NCI-H2107 treated with DMSO at 0.1 percent for 48 hours (cell line): Measurements from ENCODE around the gene RNF149.

Source experiments
- DNase-seq: peaks from one replicate; lab custom pipeline; 2025; ENCODE audit not compliant: unreplicated experiment; lab: John Stamatoyannopoulos, UW

The RNF149 gene

DNA sequence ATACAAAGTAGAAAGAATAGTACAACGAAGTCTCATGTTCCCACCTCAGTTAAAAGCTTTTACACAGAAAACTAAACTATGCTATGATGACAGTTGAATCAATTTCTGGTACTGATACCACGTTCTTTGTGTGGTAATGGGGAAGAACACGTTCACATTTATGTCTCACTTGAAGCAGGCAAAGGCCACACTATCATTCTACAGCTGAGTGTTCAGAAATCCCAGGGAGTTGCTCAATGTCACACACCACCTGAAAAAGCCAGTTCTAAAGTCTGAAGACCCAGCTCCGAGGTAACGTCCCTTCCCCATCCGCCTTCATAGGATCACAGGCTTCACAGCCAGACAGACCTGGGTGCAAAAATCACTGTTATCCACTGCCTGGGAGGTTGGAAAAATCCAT lies 8.9 kb downstream of the RNF149 start:
- DNase-seq: no peak

DNA sequence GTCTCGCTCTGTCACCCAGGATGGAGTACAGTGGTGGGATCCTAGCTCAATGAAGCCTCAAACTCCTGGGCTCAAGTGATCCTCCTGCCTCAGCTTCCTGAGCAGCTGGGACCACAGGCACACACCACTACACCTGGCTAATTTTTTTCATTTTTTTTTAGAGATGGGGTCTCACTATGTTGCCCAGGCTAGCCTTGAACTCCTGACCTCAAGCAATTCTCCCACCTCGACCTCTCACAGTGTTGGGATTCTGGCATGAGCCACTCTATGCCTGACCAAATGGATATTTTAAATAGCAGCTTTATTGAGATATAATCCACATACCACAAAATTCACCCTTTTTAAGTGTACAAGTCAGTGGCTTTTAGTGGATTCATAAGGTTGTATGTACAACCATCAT lies 11.1 kb downstream of the RNF149 start:
- DNase-seq: no peak

DNA sequence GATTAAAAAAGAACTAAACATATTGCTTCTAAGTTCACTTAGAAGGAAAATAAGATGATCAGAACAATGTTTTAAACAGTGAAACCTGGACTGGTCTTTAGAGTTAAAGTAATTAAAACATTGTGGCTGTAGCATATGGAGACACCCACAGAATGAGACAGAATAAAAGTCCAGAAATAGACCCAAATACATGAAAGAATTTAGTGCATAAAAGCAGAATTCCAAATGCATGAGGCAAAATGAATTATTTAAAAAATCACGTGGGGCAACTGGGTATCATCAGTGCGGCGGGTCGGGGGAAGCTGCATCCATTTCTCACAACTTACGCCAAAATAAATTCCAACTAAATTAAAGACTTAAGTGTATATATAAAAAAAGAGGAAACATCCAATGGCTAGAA lies 12.1 kb downstream of the RNF149 start:
- DNase-seq: no peak

DNA sequence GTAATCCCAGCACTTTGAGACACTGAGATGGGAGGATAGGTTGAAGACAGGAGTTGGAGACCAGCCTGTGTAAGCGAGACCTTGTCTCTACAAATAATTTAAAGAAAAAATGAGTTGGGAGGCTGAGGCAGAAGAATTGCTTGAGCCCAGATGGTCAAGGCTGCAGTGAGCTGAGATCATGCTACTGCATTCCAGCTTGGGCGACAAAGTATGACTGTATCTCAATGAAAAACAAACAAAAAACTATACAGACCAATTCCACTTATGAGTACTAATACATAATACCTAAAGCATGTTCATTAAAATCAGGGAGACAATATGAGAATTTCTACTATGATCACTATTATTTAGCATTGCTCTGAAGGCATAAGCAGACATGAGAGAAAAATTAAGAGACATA lies 12.6 kb downstream of the RNF149 start:
- DNase-seq: no peak

DNA sequence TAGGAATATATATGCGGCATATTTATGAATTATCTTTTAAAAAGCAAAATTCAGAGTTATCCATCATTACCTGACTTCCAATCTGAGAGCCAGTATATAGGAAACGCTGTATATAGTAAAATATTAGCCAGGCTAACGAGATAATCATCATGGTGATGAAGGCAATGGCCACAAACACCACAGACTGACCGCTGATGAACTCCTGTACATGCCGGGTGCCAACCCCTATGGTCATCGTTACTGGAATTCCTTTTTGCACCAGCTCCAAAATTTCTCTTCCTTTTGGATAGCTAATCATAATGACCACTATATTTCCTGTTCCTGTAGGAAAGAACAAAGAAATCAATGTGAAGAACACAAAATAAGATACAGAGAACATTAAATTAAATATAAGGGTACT lies 13.6 kb downstream of the RNF149 start:
- no peak for DNase-seq

DNA sequence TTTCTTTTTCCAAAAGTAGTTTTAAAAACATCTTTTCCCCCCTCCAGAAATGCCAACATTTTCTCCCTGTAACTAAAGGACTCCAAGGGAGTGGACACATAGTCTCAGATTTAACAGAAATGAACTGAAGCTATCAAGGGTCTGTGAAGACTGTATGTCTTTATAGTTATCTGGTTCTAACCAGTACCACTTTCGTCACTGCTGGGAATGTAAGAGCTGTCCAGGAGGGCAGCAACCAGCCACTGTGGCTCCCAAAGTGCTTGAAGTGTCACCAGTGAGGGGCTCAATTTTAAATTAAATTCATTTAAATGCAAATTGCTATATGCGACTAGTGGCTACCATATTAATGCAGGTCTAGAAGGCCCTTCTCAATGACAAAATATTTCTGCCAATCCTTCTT lies 15.0 kb downstream of the RNF149 start:
- DNase-seq: no peak

DNA sequence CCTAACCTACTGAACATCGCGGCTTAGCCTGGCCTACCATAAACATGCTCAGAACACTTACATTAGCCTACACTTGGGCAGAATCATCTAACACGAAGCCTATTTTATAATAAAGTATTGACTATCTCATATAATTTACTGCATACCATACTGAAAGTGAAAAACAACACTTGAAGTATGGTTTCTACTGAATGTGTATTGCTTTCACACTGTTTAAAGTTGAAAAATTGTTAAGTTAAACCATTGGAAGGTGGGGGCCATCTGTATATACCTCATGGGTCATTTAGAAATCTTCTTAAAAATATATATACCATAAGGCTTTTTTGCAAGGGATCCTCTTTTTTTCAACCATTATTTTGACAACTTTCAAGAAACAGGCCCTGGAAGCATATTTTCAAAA lies 16.5 kb downstream of the RNF149 start:
- no peak for DNase-seq

DNA sequence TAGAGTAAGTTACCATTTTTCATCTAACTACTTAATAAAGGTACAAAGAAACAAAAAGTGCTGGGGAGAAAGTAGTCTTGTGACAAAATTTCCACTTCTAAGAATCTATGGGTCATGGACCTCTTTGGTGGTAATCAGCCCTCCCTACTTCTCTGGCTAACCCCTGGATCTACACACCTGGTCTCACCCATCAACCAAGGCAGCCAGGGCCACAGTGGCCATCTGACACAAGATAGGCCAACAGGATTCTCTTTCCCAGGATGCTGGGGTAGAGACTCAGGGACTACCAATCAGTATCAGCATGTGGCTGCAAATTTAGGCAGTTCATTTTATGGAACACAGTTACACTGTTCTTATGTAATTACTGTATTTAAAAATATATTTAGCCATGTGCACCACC lies 17.8 kb downstream of the RNF149 start:
- DNase-seq: no peak

DNA sequence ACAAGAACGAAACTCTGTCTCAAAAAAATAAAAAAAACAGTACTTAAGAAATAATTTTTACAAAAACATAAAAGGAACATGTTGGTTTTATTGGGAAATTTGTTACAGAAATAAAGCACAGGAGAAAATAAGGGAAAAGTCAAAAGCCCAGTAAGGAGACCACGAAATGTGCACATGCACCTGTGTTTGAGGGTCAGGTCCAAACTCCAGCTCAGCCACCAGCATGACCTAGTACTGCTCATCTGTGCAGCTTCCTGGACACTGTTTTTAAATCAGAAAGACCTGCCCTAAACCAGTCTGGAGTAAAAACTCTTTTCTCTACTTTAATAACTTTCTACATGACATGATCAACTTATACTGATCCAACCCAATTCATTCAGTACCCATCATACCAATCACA lies 21.2 kb downstream of the RNF149 start:
- DNase-seq: no peak

DNA sequence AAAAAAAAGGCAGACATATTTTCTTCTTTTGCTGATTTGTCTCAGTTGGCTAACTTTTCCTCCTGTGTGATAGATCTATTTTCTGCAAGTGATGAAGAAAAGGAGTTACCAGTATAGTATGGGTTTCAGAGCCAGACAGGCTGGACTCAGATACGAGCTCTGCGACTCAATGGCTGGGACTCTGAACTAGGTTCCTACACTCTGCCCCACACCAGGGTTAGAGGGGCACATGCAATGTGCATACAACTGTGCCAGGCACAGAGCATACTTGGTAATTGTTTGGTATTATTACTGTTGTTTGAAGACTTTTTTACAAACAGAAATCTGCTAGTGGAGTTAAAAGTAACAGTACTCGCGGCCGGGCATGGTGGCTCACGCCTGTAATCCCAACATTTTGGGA lies 21.8 kb downstream of the RNF149 start:
- DNase-seq: no peak

DNA sequence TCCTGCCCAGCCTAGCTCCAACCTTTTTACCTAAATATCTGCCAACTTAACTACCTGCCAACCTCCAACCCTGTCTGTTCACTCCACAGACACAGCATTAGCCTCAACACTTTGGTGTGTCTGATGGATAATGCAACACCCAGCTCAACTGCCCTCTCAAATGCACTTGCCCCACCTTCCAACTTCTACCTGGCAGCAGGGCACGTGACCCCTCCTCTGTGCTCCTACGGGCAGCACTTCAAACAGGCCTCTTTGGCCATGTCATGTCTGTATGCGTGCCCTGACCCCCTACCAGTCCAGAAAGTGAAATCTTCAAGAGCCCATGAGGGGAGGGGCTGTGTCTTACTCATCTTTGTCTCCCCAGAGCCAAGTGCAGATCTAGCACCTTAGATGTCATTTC lies 25.5 kb downstream of the RNF149 start:
- no peak for DNase-seq

DNA sequence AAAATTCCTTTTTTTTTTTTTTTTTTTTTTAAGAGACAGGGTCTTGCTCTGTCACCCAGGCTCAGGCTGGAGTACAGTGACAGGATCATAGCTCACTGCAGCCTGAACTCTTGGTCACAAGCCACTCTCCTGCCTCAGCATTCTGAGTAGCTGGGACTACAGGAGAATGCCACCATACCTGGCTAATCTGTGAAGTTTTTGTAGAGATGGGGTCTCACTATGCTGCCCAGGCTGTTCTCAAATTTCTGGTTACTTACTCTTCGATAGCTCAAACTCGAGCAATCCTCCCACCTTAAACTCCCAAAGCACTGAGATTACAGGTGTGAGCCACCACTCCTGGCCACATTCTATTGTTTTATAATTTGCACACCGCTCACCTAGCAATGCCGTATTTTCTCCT lies 27.0 kb downstream of the RNF149 start:
- no peak for DNase-seq

DNA sequence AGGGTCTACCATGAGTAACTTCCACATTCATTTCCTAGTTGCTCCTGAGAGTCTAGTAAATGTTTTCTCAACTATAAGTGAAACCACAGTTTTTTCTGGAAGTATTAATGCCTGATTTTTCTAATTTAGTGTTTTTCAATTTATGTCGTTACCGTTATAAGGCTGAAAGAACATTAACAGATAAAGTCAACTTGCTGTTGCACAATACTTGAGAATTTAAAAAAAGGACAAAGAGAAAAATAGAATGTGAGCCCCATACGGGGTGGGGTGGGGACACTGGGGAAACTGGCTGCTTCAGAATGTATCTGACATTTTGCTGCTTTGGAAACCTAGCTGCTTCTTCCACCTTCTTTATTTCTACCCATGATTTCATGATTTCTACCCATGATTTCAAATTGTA lies 29.6 kb downstream of the RNF149 start:
- no peak for DNase-seq

DNA sequence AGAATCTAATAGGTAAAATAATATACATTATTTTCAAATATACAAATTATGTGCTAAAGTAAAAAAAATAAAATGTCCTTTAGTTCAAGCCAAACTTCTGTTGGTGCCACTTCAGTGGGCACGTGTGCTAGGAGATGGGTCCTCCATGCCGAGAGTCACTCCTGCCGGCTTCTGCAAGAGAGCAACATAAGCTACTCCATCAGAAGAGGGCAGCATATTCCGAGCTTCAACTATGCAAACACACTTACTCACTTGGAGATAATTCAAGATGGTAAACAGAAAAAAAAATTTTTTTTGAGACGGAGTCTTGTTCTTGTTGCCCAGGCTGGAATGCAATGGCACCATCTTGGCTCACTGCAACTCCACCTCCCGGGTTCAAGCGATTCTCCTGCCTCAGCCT lies 31.4 kb downstream of the RNF149 start:
- no peak for DNase-seq

DNA sequence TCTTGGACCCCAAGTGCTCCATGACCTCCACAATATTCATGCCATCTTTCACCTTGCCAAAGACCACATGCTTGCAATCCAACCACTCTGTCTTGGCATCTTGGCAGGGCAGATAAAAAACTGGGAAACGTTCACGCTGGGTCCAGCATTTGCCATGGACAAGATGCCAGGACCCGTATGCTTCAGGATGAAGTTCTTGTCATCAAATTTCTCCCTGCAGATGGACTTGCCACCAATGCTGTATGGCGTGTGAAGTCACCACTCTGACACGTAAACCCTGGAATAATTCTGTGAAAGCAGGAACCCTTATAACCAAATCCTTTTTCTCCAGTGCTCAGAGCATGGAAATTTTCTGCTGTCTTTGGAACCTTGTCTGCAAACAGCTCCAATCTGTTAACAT lies 34.4 kb downstream of the RNF149 start:
- DNase-seq: no peak

DNA sequence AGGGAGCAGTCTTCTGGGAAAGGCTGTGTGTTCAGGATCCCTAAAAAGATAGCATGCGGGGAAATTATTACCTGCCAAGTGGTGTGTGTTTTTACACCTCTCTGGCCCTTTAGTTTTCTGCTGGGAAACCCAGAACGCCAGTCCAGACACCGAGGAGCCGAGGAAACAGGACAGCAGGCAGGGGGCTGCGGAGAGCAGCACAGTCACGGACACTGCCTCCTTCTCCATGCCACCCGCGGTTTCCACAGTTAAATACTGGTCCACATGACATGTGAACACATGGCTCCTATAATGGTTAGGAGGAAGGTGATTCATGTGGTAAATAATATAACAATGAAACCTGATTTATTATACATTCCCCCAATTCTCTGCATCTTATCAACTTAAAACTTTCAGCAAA lies 35.4 kb downstream of the RNF149 start:
- no peak for DNase-seq

DNA sequence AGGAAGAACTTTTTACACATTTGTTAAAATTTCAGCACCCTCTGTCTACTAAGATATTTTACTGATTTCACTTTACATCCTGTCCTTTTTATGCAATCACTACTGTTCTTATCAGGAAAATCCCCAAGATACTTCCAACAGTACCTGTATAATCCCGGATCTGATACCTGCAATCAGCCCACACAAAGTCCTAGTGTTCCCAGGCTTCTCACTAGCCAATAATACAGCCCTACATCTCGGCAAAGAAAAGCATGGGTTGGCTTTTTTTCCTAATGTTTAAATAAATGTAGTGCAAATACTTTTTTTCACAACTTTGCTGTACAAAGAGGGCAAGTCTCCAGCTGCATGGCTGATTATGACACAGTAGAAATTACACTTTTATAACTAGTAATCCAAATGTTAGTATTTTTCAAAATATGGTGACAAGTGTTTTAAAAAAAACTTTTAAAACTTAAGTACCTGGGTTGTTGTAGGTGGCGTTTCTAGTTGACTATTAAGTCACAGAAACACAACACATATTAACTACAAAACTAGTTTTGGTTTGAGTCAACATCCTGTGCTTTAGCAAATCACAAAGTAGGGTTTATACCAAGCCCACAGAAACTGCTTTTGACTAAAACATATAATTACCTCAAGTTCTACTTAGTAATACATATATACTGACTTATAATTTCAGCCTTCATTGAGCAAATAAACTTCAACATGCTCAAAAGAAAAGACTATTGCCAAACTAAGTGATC lies 36.3 kb downstream of the RNF149 start:
- no peak for DNase-seq

DNA sequence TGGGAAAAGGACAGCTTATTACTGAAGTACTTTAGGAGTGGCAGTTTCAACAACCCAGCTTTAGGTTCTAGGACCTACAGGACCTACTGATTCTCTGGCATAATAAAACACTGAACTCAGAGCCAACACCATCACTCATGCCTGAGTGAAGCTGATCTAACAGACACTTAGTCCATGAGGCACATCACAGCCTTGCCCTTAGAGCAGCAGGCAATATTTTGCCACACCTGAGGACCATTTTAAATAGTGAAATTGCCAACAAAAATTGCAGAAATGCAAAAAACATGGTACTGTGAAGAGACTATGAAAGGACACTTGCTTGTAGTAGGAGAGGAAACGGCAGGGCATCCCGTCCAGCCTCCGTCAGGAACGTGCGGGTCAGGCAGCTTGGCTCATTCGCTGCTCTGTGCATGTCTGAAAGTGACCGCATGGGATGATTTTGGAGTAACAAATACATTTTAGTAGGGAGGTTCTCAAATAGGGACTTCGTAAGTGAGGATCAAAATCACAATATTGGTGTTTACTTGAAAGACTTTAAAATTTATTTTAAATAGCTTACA lies 37.7 kb downstream of the RNF149 start:
- no peak for DNase-seq

DNA sequence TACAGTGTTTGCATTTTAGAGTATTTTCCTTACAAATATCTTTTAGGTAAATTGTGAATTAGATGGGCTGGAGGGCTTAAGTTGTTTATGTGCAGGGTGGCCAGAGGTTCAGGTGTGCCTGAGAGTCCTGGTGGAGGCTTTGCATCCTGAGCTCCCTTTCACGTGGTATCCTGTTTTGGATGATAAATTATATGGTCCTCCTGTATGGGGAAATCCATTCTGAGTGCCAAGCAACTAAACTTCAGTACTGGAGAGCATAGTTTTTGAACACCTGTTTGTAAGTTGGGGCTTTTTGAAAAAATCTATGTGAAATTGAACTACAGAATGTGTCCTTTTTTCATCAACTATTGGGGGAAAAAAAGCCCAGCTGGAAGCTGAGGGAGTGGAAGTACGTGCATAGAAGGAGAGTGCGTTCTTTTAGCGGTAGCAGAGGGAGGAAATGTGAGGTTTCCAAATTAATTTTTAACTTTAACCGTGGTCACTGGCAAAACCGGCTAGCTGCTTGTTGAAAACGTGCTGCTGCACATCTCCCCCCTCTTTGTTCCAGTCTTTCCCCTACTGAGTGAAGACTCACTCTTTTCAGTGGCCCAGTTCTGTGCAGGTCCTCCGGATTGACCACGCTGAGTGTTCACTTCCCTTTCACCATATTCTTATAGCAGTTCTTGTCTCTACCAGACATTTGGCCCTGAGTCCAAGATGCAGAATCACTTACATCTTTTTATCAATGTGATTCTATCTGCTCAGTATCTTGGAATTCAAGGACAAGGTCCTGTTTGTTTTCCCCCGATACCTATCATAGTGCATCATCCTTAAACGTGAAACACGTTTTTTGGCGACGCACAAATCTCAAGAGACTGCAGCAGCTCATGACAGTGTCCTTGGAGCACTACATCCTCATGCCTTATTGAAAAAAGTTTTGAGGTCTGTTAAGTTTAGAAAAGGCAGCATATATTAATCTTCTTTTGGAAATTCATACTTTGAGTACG lies 40.5 kb downstream of the RNF149 start:
- no peak for DNase-seq

DNA sequence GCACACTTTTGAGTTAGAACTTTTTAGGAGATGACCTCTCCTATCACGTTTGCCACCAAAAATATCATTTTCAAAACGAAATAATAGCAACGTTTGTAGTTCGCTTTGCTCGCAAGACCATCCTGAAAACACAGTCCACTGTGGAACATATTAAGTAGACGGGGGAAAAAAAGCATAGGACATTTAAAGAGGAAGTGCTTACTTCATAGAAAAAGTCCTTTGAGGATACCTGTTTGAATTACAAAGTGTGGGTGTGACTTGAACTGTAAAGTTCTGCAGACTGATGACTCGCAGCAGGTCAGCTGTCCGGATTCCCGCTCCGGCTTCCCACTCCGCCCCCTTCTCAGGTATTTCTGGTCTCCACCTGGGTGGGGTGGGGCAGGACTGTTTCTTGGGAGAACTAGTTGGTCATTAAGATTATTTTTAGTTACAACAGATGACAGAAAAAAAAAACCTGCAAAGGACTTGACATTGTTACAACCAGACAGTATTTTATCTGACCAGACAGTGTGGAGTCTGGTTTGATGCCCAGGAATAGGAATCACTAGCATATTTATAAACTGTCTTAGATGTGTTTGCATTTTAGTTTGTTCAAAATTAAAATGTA lies 42.5 kb downstream of the RNF149 start:
- no peak for DNase-seq

DNA sequence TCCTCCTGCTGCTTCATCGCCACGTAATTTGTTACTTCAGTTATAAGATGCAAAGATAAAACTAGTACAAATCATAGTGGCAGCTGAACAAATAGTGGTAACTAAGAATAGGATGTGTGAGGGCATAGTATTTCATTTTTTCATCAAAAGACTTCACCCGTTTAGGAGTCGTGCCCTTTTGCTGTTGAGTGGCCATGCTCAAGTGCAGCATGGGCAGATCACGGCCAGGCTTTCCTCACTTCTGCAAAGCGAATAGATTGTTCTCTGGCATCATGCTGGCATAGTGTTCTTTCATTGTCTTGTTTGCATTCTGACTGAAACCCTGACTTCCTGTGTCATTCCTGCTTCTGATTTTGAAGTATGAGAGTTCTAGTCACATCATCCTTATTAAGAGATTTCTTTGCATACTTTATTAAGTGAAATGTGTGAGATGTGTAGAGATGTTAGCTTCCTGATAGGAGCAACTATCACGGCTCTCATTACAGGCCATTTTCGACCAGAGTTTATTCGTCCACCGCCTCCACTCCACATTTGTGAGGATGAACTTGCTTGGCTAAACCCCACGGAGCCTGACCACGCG lies 44.1 kb downstream of the RNF149 start:
- DNase-seq: no peak
